ENCODE measurements around the gene KPNB1.

DNA sequence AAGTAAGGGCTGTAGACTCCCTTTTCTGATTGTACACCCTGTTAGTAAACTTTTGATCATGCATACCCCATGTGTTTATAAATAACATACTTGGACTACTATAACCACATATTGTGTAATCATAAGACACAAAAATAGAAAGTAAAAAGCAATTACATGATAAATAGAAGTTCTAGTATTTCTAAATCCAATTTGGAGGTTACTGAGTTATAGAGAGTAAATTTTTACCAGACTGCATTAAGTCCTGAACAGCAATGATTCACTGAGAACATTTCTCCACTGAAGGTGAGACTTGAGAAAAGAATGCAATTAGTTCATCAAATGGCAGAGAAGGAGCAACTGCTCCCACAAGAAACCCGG lies 36.5 kb downstream of the KPNB1 start:
- TF ChIP-seq, protein P1, sequence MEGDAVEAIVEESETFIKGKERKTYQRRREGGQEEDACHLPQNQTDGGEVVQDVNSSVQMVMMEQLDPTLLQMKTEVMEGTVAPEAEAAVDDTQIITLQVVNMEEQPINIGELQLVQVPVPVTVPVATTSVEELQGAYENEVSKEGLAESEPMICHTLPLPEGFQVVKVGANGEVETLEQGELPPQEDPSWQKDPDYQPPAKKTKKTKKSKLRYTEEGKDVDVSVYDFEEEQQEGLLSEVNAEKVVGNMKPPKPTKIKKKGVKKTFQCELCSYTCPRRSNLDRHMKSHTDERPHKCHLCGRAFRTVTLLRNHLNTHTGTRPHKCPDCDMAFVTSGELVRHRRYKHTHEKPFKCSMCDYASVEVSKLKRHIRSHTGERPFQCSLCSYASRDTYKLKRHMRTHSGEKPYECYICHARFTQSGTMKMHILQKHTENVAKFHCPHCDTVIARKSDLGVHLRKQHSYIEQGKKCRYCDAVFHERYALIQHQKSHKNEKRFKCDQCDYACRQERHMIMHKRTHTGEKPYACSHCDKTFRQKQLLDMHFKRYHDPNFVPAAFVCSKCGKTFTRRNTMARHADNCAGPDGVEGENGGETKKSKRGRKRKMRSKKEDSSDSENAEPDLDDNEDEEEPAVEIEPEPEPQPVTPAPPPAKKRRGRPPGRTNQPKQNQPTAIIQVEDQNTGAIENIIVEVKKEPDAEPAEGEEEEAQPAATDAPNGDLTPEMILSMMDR (IDR thresholded peaks at IDR 0.05): no peak
- no peak for TF ChIP-seq POLR2A (IDR thresholded peaks at IDR 0.05)
